GM03348 (cell line): ENCODE results near the gene POF1B.
"Not testable (repeated sequence)": the region's sequence is repeated elsewhere in the genome, so short reads cannot be mapped to it uniquely, and the experiment has no call there.

Experiments
- DNase-seq: peaks from one replicate; pipeline ENCODE4 v3.0.0; 2012; ENCODE audit warnings: low spot score

Gene POF1B

GRCh38 chrX:85379174-85379907 is at the start of gene POF1B:
Gene POF1B, minus strand, starts transcription at chrX:85379665. Its CDS starts 211 bp downstream, at chrX:85379454.
- no peak for DNase-seq

- no peak for DNase-seq
These were observed 49.6 kb upstream of the POF1B start for GRCh38 chrX:85429066-85429465.

GRCh38 chrX:85419293-85419692 is 39.8 kb upstream of the POF1B start:
- DNase-seq: no peak

- DNase-seq: no peak
These were observed 12.4 kb upstream of the POF1B start for GRCh38 chrX:85391878-85392238.

GRCh38 chrX:85391185-85391877 is 11.9 kb upstream of the POF1B start:
- DNase-seq: no peak

- DNase-seq: no peak
These were observed 2.1 kb upstream of the POF1B start for GRCh38 chrX:85381602-85382001.

GRCh38 chrX:85378461-85378860 is 1.0 kb downstream of the POF1B start:
- no peak for DNase-seq

GRCh38 chrX:85375333-85375738 is 4.1 kb downstream of the POF1B start:
- DNase-seq: no peak

- DNase-seq: no peak
These were observed 14.0 kb downstream of the POF1B start for GRCh38 chrX:85365370-85365995.

GRCh38 chrX:85359051-85359450 is 20.4 kb downstream of the POF1B start:
- DNase-seq: no peak

- no peak for DNase-seq
These were observed 33.9 kb downstream of the POF1B start for GRCh38 chrX:85345523-85345922.

- no peak for DNase-seq
These were observed 52.5 kb downstream of the POF1B start for GRCh38 chrX:85327060-85327333.

GRCh38 chrX:85326234-85327059 is 53.0 kb downstream of the POF1B start:
- DNase-seq: no peak

GRCh38 chrX:85311348-85311747 is 68.1 kb downstream of the POF1B start:
- DNase-seq: not testable (repeated sequence)

- no peak for DNase-seq
These were observed 69.7 kb downstream of the POF1B start for GRCh38 chrX:85309717-85310116.

- no peak for DNase-seq
These were observed 75.9 kb downstream of the POF1B start for GRCh38 chrX:85303544-85303943.

- no peak for DNase-seq
These were observed 90.3 kb downstream of the POF1B start for GRCh38 chrX:85288992-85289723.

- not testable (repeated sequence) for DNase-seq
These were observed 94.2 kb downstream of the POF1B start for GRCh38 chrX:85285286-85285685.

GRCh38 chrX:85244450-85245211 is 134.8 kb downstream of the POF1B start:
- peak; percentile 4 for DNase-seq

GRCh38 chrX:85243761-85244449 is 135.6 kb downstream of the POF1B start, which contains the start of the genes SATL1 and ZNF711:
Gene SATL1, minus strand, starts transcription at chrX:85243779. Its CDS starts 134,811 bp downstream, at chrX:85108968.
Gene ZNF711, plus strand, starts transcription at chrX:85243991. Its CDS starts 3,582 bp downstream, at chrX:85247573.
- peak; percentile 26 for DNase-seq
